AG04450 (cell line): ENCODE results near the gene GRK5. TPM values are rescaled to one million over a fixed set of nuclear protein-coding genes. Genes with fewer than 3 reads are reported as not detected.

Experiments used
- CTCF ChIA-PET: fragments of 300-600, 350-600 bp; formaldehyde crosslinking; extraction: SDS; loops from one replicate; lab custom pipeline; 2022; ENCODE audit warnings: antibody characterized with exemption, inconsistent platforms; lab: Charles Lee
- POLR2A ChIA-PET: fragments of 350-600 bp; formaldehyde crosslinking; extraction: SDS; loops from one replicate; lab custom pipeline; 2021; ENCODE audit warnings: antibody characterized with exemption, inconsistent platforms; lab: Yijun Ruan, JAX
- DNase-seq: peaks from one replicate; pipeline ENCODE4 v3.0.0-alpha.2; 2011; ENCODE audit warnings: low read depth, low spot score
- H3K27ac ChIP-seq: one replicate; pipeline ENCODE4 v1.5.1; 2012; ENCODE audit warnings: low read depth, low read length, control low read depth
- H3K27me3 ChIP-seq: one replicate; pipeline ENCODE4 v1.6.0; 2012; ENCODE audit warnings: low read length; ENCODE audit not compliant: control insufficient read depth, insufficient read depth
- H3K4me3 ChIP-seq: 2 replicates; pipeline ENCODE4 v1.5.1; 2011; ENCODE audit warnings: mild to moderate bottlenecking, low read depth, low read length, control low read depth
- H3K9me3 ChIP-seq: 2 replicates; pipeline ENCODE4 v1.5.1; 2012; ENCODE audit warnings: low read length; ENCODE audit not compliant: control insufficient read depth, insufficient read depth
- CTCF ChIP-seq: IDR thresholded peaks from 2 replicates; pipeline ENCODE4 v1.5.1; 2011; ENCODE audit warnings: low read depth, low read length, control low read depth, inconsistent platforms
- polyA plus RNA-seq: library from polyadenylated mRNA; depleted of rRNA; stranded (reverse); fragments of >200 nt; gene quantifications from 2 replicates; pipeline ENCODE4 v1.2.3, GENCODE V29; 2011

GRK5 gene
- polyA plus RNA-seq, 1 experiment: 27.6 TPM

GRCh38 chr10:119278126-119278709, 70.8 kb downstream of the GRK5 start:
- no peaks in the 10 kb centered on the region; the same call in 1 of the 2 replicates for H3K9me3 ChIP-seq
- no peak overlapping the region for H3K4me3 ChIP-seq
- no peak overlapping the region for H3K27ac ChIP-seq
- no peak for DNase-seq
- ChIA-PET CTCF (interaction anchor here (1.9 kb wide), 1 partner anchor 69 kb away, joined by 4 read pairs; no protein-coding TSS in a partner anchor), POLR2A (no interaction called here)
- H3K27me3 ChIP-seq: no peaks in the 10 kb centered on the region
- TF ChIP-seq CTCF: no peak

- ChIA-PET CTCF (interaction anchor here (1.9 kb wide), 1 partner anchor 70 kb away, joined by 4 read pairs; no protein-coding TSS in a partner anchor), POLR2A (no interaction called here)
- Histone ChIP-seq H3K9me3 (no peaks in the 10 kb centered on the region; the same call in 1 of the 2 replicates), H3K4me3 (no peak overlapping the region), H3K27me3 (no peaks in the 10 kb centered on the region), H3K27ac (no peak overlapping the region)
- no peak for TF ChIP-seq CTCF
- DNase-seq: no peak
Measured at GRCh38 chr10:119279441-119279840, 72.1 kb downstream of the GRK5 start.

GRCh38 chr10:119281581-119282071, 74.3 kb downstream of the GRK5 start:
- ChIA-PET CTCF (no interaction called here), POLR2A (interaction anchor here (0.8 kb wide), 1 partner anchor 10 kb away, joined by 3 read pairs; no protein-coding TSS in a partner anchor)
- no peaks in the 10 kb centered on the region for H3K27me3 ChIP-seq
- H3K4me3 ChIP-seq: no peak overlapping the region
- DNase-seq: no peak
- H3K27ac ChIP-seq: no peak overlapping the region
- no peak for TF ChIP-seq CTCF
- H3K9me3 ChIP-seq: no peaks in the 10 kb centered on the region; the same call in 1 of the 2 replicates

DNA sequence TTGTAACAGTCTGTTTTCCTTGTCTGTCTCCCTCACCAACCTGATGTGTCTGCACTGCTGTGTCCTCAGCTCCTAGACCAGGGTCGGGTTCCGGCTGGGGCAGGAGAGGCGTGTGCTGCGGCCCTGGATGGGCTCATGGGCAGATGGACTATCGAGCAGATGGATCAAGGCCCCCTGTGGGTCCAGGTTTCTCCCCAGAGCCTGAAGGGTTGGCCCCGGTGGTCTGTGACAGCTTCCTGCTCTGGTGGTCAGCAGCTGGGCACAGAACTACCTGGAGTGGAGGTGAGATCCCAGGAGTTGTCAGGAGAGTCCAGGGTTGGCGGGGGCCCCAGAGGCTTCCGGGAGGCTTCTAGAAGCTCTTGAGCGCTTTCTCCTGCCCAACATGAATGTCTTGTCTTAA, 75.1 kb downstream of the GRK5 start:
- POLR2A ChIA-PET: no interaction called here
- no peak overlapping the region for H3K4me3 ChIP-seq
- CTCF ChIA-PET: no interaction called here

More for the DNA sequence above, 75.1 kb downstream of the GRK5 start:
- Histone ChIP-seq H3K27me3 (no peaks in the 10 kb centered on the region), H3K9me3 (no peaks in the 10 kb centered on the region; the same call in 1 of the 2 replicates), H3K27ac (peak overlapping the region; percentile 2)
- no peak for TF ChIP-seq CTCF
- DNase-seq: no peak
